H9 (cell line): ENCODE data around the gene APLF. TPM values are rescaled to one million over a fixed set of nuclear protein-coding genes. Genes with fewer than 3 reads are reported as not detected.

Experiments used
- DNase-seq: peaks from one replicate; pipeline ENCODE4 v3.0.0-alpha.2; 2017
- H2AFZ ChIP-seq: one replicate; pipeline ENCODE4 v1.6.1; 2013; ENCODE audit warnings: mild to moderate bottlenecking, low read length, control low read depth, moderate library complexity
- H2AK5ac ChIP-seq: 2 replicates; pipeline ENCODE4 v1.6.1; 2013; ENCODE audit warnings: low read length, control low read depth, mixed read lengths; ENCODE audit not compliant: insufficient read length
- H2BK120ac ChIP-seq: one replicate; pipeline ENCODE4 v1.6.1; 2013; ENCODE audit warnings: low read depth, mild to moderate bottlenecking, low read length, control low read depth, inconsistent platforms; ENCODE audit not compliant: poor library complexity, severe bottlenecking
- H2BK12ac ChIP-seq: 2 replicates; pipeline ENCODE4 v1.6.1; 2013; ENCODE audit warnings: low read length, control low read depth, mixed read lengths, low read depth; ENCODE audit not compliant: insufficient read length
- H2BK15ac ChIP-seq: 2 replicates; pipeline ENCODE4 v1.6.1; 2013; ENCODE audit warnings: low read depth, low read length, control low read depth
- H2BK20ac ChIP-seq: one replicate; pipeline ENCODE4 v1.6.1; 2013; ENCODE audit warnings: low read depth, mild to moderate bottlenecking, low read length, control low read depth, inconsistent platforms; ENCODE audit not compliant: poor library complexity, severe bottlenecking
- H2BK5ac ChIP-seq: 2 replicates; pipeline ENCODE4 v1.6.1; 2013; ENCODE audit warnings: low read length, control low read depth, mixed read lengths; ENCODE audit not compliant: insufficient read length
- H3K14ac ChIP-seq: 2 replicates; pipeline ENCODE4 v1.6.1; 2013; ENCODE audit warnings: low read length, control low read depth; ENCODE audit not compliant: insufficient read depth
- H3K18ac ChIP-seq: 2 replicates; pipeline ENCODE4 v1.6.1; 2013; ENCODE audit warnings: low read depth, mild to moderate bottlenecking, mixed read lengths, low read length, control low read depth; ENCODE audit not compliant: insufficient read length
- H3K23ac ChIP-seq: 2 replicates; pipeline ENCODE4 v1.6.1; 2013; ENCODE audit warnings: low read length, control low read depth, mixed read lengths, low read depth; ENCODE audit not compliant: insufficient read length
- H3K23me2 ChIP-seq: 2 replicates; pipeline ENCODE4 v1.6.1; 2013; ENCODE audit warnings: low read depth, mild to moderate bottlenecking, mixed read lengths, low read length, control low read depth; ENCODE audit not compliant: insufficient read length, poor library complexity, severe bottlenecking
- H3K27ac ChIP-seq: 2 replicates; pipeline ENCODE4 v1.5.1; 2013; ENCODE audit warnings: low read length, control low read depth, mixed read lengths, low read depth; ENCODE audit not compliant: insufficient read length
- H3K27me3 ChIP-seq: 2 replicates; pipeline ENCODE4 v1.6.1; 2013; ENCODE audit warnings: low read length, control low read depth, inconsistent platforms; ENCODE audit not compliant: insufficient read depth
- H3K4ac ChIP-seq: 2 replicates; pipeline ENCODE4 v1.6.1; 2013; ENCODE audit warnings: low read depth, mild to moderate bottlenecking, control low read depth, inconsistent platforms, low read length, moderate library complexity
- H3K4me1 ChIP-seq: 2 replicates; pipeline ENCODE4 v1.6.1; 2013; ENCODE audit warnings: low read length, control low read depth, inconsistent platforms; ENCODE audit not compliant: insufficient read depth
- H3K4me2 ChIP-seq: 2 replicates; pipeline ENCODE4 v1.6.1; 2013; ENCODE audit warnings: low read length, control low read depth, mixed read lengths; ENCODE audit not compliant: insufficient read length, insufficient read depth
- H3K56ac ChIP-seq: 2 replicates; pipeline ENCODE4 v1.6.1; 2013; ENCODE audit warnings: low read depth, mild to moderate bottlenecking, mixed read lengths, low read length, control low read depth; ENCODE audit not compliant: insufficient read length
- H3K79me1 ChIP-seq: 2 replicates; pipeline ENCODE4 v1.6.1; 2013; ENCODE audit warnings: low read depth, mild to moderate bottlenecking, moderate library complexity, low read length, control low read depth, inconsistent platforms; ENCODE audit not compliant: insufficient read depth, poor library complexity, severe bottlenecking
- H3K79me2 ChIP-seq: 2 replicates; pipeline ENCODE4 v1.6.1; 2013; ENCODE audit warnings: low read length, control low read depth, inconsistent platforms; ENCODE audit not compliant: insufficient read depth
- H3K9ac ChIP-seq: 2 replicates; pipeline ENCODE4 v1.6.1; 2013; ENCODE audit warnings: low read length, control low read depth, mixed read lengths; ENCODE audit not compliant: insufficient read length; ENCODE audit errors: extremely low read depth
- H3K9me3 ChIP-seq: one replicate; pipeline ENCODE4 v1.6.1; 2013; ENCODE audit warnings: low read depth, low read length, inconsistent platforms; ENCODE audit not compliant: control insufficient read depth
- H3T11ph ChIP-seq: one replicate; pipeline ENCODE4 v1.6.1; 2013; ENCODE audit warnings: mild to moderate bottlenecking, low read length, control low read depth, inconsistent platforms
- H4K20me1 ChIP-seq: one replicate; pipeline ENCODE4 v1.6.1; 2013; ENCODE audit not compliant: control insufficient read depth, insufficient read length, insufficient read depth
- H4K5ac ChIP-seq: 2 replicates; pipeline ENCODE4 v1.6.1; 2013; ENCODE audit warnings: low read depth, mild to moderate bottlenecking, mixed read lengths, low read length, control low read depth; ENCODE audit not compliant: insufficient read length
- H4K8ac ChIP-seq: replicated peaks from 2 replicates; pipeline ENCODE4 v1.6.1; 2013; ENCODE audit warnings: low read length, control low read depth, mixed read lengths, low read depth; ENCODE audit not compliant: insufficient read length
- H4K91ac ChIP-seq: 2 replicates; pipeline ENCODE4 v1.6.1; 2013; ENCODE audit warnings: low read depth, mild to moderate bottlenecking, moderate library complexity, mixed read lengths, low read length, control low read depth; ENCODE audit not compliant: insufficient read length
- H3K27ac Mint-ChIP-seq, 3 experiments: 2 replicates in 2 of 3; 3 replicates in 1 of 3; pipeline ENCODE4 v1.8.0; 2020 to 2021; ENCODE audit warnings: mixed read lengths in 3 of 3, mild to moderate bottlenecking in 1 of 3, moderate library complexity in 1 of 3
- H3K27me3 Mint-ChIP-seq: 2 replicates; pipeline ENCODE4 v1.8.0; 2021; ENCODE audit warnings: low read depth, mild to moderate bottlenecking, moderate library complexity, mixed read lengths
- H3K36me3 Mint-ChIP-seq, 3 experiments: 2 replicates in 2 of 3; 3 replicates in 1 of 3; pipeline ENCODE4 v1.8.0; 2020 to 2021; ENCODE audit warnings: low read depth in 3 of 3, mixed read lengths in 3 of 3; ENCODE audit not compliant: insufficient read depth in 1 of 3
- H3K4me1 Mint-ChIP-seq, 2 experiments: 2 replicates each; pipeline ENCODE4 v1.8.0; 2020; ENCODE audit warnings: mixed read lengths in 2 of 2
- H3K4me3 Mint-ChIP-seq, 2 experiments: 2 replicates in 1 of 2; 3 replicates in 1 of 2; pipeline ENCODE4 v1.8.0; 2020 to 2021; ENCODE audit warnings: mild to moderate bottlenecking in 2 of 2, mixed read lengths in 2 of 2, moderate library complexity in 1 of 2
- H3K9me3 Mint-ChIP-seq, 2 experiments: 2 replicates in 1 of 2; 3 replicates in 1 of 2; pipeline ENCODE4 v1.8.0; 2020; ENCODE audit warnings: mild to moderate bottlenecking in 2 of 2, mixed read lengths in 2 of 2, moderate library complexity in 1 of 2
- total RNA-seq: library from RNA; stranded (reverse); gene quantifications from 2 replicates; pipeline ENCODE4 v1.2.1, GENCODE V29; 2021
- TF ChIP-seq, protein P1 (sequence below): fragments of 200-600 bp; sonication (generic); conservative IDR thresholded peaks from 3 replicates; pipeline ENCODE4 v1.8.0; 2021; ENCODE audit warnings: antibody characterized with exemption, mild to moderate bottlenecking

The APLF gene
- total RNA-seq, 1 experiment from 2014 or later = 3.7 TPM

GRCh38 chr2:68607837-68608236 is 140.5 kb downstream of the APLF start:
- H2BK15ac ChIP-seq = no peak overlapping the region
- H3K79me2 ChIP-seq = no peaks in the 10 kb centered on the region
- H3K36me3 Mint-ChIP-seq = peaks cover 9 to 31% (median 14%) of the 10 kb centered on the region in 3 experiments
- H3K23me2 ChIP-seq = no peaks in the 10 kb centered on the region
- no peak overlapping the region for H2BK5ac ChIP-seq
- no peak overlapping the region for H3K4me3 Mint-ChIP-seq
- no peaks in the 10 kb centered on the region for H3K27me3 ChIP-seq
- no peaks in the 10 kb centered on the region for H3K4me1 ChIP-seq
- no peak overlapping the region for H3K56ac ChIP-seq
- H3K23ac ChIP-seq = no peak overlapping the region
- H3K9ac ChIP-seq = no peak overlapping the region
- H2AK5ac ChIP-seq = no peak overlapping the region
- no peak overlapping the region for H3K4me2 ChIP-seq
- no peak overlapping the region for H4K91ac ChIP-seq
- H2BK120ac ChIP-seq = no peak overlapping the region
- H4K8ac ChIP-seq = no peak overlapping the region
- H3K9me3 ChIP-seq = no peaks in the 10 kb centered on the region
- H3K4ac ChIP-seq = no peak overlapping the region
- no peak overlapping the region for H3T11ph ChIP-seq
- peaks cover 26 to 36% of the 10 kb centered on the region in 2 experiments for H3K9me3 Mint-ChIP-seq
- peaks cover 2 to 5% of the 10 kb centered on the region in 2 experiments; a peak in 2 of 4 replicates for H3K4me1 Mint-ChIP-seq
- H2BK12ac ChIP-seq = no peak overlapping the region
- TF ChIP-seq, protein P1, sequence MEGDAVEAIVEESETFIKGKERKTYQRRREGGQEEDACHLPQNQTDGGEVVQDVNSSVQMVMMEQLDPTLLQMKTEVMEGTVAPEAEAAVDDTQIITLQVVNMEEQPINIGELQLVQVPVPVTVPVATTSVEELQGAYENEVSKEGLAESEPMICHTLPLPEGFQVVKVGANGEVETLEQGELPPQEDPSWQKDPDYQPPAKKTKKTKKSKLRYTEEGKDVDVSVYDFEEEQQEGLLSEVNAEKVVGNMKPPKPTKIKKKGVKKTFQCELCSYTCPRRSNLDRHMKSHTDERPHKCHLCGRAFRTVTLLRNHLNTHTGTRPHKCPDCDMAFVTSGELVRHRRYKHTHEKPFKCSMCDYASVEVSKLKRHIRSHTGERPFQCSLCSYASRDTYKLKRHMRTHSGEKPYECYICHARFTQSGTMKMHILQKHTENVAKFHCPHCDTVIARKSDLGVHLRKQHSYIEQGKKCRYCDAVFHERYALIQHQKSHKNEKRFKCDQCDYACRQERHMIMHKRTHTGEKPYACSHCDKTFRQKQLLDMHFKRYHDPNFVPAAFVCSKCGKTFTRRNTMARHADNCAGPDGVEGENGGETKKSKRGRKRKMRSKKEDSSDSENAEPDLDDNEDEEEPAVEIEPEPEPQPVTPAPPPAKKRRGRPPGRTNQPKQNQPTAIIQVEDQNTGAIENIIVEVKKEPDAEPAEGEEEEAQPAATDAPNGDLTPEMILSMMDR = no peak
- no peak overlapping the region for H3K27ac ChIP-seq
- no peak overlapping the region for H2BK20ac ChIP-seq
- DNase-seq = no peak
- no peak overlapping the region for H3K18ac ChIP-seq
- H3K27me3 Mint-ChIP-seq = no peaks in the 10 kb centered on the region
- no peak overlapping the region; a peak in 1 of 7 replicates for H3K27ac Mint-ChIP-seq
- H4K20me1 ChIP-seq = no peaks in the 10 kb centered on the region
- no peaks in the 10 kb centered on the region for H3K79me1 ChIP-seq
- H4K5ac ChIP-seq = no peak overlapping the region
- H3K14ac ChIP-seq = no peak overlapping the region
- no peak overlapping the region for H2AFZ ChIP-seq
